Thyroid gland (tissue), 4 donors: ENCODE results near the gene FAIM2. TPM values are rescaled to one million over a fixed set of nuclear protein-coding genes. Genes with fewer than 3 reads are reported as not detected.
"Not testable (repeated sequence)": the region's sequence is repeated elsewhere in the genome, so short reads cannot be mapped to it uniquely, and the experiment has no call there.

Experiments used
- DNase-seq, 2 donors: peaks; one replicate each; pipeline ENCODE4 v3.0.0-alpha.2; 2019
- H3K27ac ChIP-seq, 3 donors: fragments of 200-600 bp; sonication (generic); 1 replicate in 2 of 3; 2 replicates in 1 of 3; pipeline ENCODE4 v1.5.1; 2016 to 2019; ENCODE audit warnings: mild to moderate bottlenecking in 1 of 3, moderate library complexity in 1 of 3
- H3K27me3 ChIP-seq: fragments of 200-600 bp; sonication (generic); one replicate; pipeline ENCODE4 v1.5.1; 2019
- H3K36me3 ChIP-seq, 2 donors: fragments of 200-600 bp; sonication (generic); one replicate each; pipeline ENCODE4 v1.5.1; 2016 to 2019
- H3K4me1 ChIP-seq, 2 donors: fragments of 200-600 bp; sonication (generic); one replicate each; pipeline ENCODE4 v1.5.1; 2017 to 2019
- H3K4me3 ChIP-seq, 3 donors: fragments of 200-600 bp; sonication (generic); replicated peaks in 1 of 3; 1 replicate in 2 of 3; 2 replicates in 1 of 3; pipeline ENCODE4 v1.5.1; 2016; ENCODE audit warnings: mild to moderate bottlenecking in 1 of 3
- H3K9me3 ChIP-seq: fragments of 200-600 bp; sonication (generic); one replicate; pipeline ENCODE4 v1.5.1; 2017
- CTCF ChIP-seq, 6 experiments: fragments of 200-600 bp in 3 of 6; fragments of 450-650 bp in 3 of 6; sonication (generic) in 3 of 6; IDR thresholded peaks; one replicate each; pipeline ENCODE4 v1.5.1; 2016 to 2019; ENCODE audit warnings: antibody characterized with exemption in 6 of 6, mild to moderate bottlenecking in 2 of 6, inconsistent platforms in 1 of 6, moderate library complexity in 1 of 6
- POLR2A ChIP-seq, 2 donors: fragments of 450-650 bp; IDR thresholded peaks; one replicate each; pipeline ENCODE4 v1.6.1; 2017; ENCODE audit warnings: antibody characterized with exemption in 2 of 2, mild to moderate bottlenecking in 2 of 2, moderate library complexity in 1 of 2
- WGBS, 2 donors: methylation state at CpG; one replicate each; pipeline ENCODE4 v1.1.5; 2017; 5-methylcytosine and 5-hydroxymethylcytosine counted together
- intact Hi-C: fragments of 100-400 bp; cut with DNase I; formaldehyde crosslinking; loops from one replicate; pipeline ENCODE4 v1.15.1; 2023
- total RNA-seq, 4 donors: library from RNA; depleted of rRNA; stranded (reverse); fragments of >200 nt; gene quantifications; one replicate each; pipeline ENCODE4 v1.2.3, GENCODE V29; 2016

Gene FAIM2
- total RNA-seq, 4 donors from 2014 or later: 0.13 to 3.0 (median 0.33) TPM; not detected in 1

- Histone ChIP-seq H3K9me3 (no peaks in the 10 kb centered on the region), H3K27ac (no peak overlapping the region), H3K36me3 (no peaks in the 10 kb centered on the region), H3K4me3 (no peak overlapping the region), H3K4me1 (peaks cover 0 to 6% of the 10 kb centered on the region in 2 donors), H3K27me3 (no peaks in the 10 kb centered on the region)
- no peak for DNase-seq
- intact Hi-C loops: no loop called here
- TF ChIP-seq POLR2A (IDR thresholded peaks at IDR 0.05): no peak
- no peak for TF ChIP-seq CTCF (IDR thresholded peaks at IDR 0.05)
- 90% methylated on average over 11 to 16 of the region's 16 CpGs for WGBS, 2 donors
These were observed 22.1 kb downstream of the FAIM2 start for GRCh38 chr12:49881415-49882247.

GRCh38 chr12:49880756-49881414 lies 22.8 kb downstream of the FAIM2 start:
- H3K4me1 ChIP-seq: peaks cover 0 to 6% of the 10 kb centered on the region in 2 donors
- no peak for TF ChIP-seq POLR2A (IDR thresholded peaks at IDR 0.05)
- no peak for TF ChIP-seq CTCF (IDR thresholded peaks at IDR 0.05)
- H3K27me3 ChIP-seq: no peaks in the 10 kb centered on the region
- H3K4me3 ChIP-seq: no peak overlapping the region
- 82% methylated on average over 5 of the region's 5 CpGs for WGBS, 2 donors
- no peak for DNase-seq
- intact Hi-C loops: no loop called here
- no peaks in the 10 kb centered on the region for H3K36me3 ChIP-seq
- H3K27ac ChIP-seq: no peak overlapping the region
- no peaks in the 10 kb centered on the region for H3K9me3 ChIP-seq

GRCh38 chr12:49879065-49879464 lies 24.6 kb downstream of the FAIM2 start:
- H3K36me3 ChIP-seq, H3K4me3 ChIP-seq, H3K9me3 ChIP-seq, H3K27me3 ChIP-seq, intact Hi-C loops, H3K4me1 ChIP-seq, H3K27ac ChIP-seq, DNase-seq: not testable (repeated sequence)
- WGBS, 2 donors: 77 to 85% methylated on average over 2 of the region's 2 CpGs

- no peaks in the 10 kb centered on the region for H3K36me3 ChIP-seq
- TF ChIP-seq POLR2A (IDR thresholded peaks at IDR 0.05) (no peak), CTCF (IDR thresholded peaks at IDR 0.05) (no peak)
- WGBS, 2 donors: 59 to 87% methylated on average over 2 of the region's 2 CpGs
- H3K27ac ChIP-seq: no peak overlapping the region
- H3K4me1 ChIP-seq: peaks cover 13 to 19% of the 10 kb centered on the region in 2 donors
- no peak overlapping the region for H3K4me3 ChIP-seq
- no peaks in the 10 kb centered on the region for H3K27me3 ChIP-seq
- H3K9me3 ChIP-seq: no peaks in the 10 kb centered on the region
- intact Hi-C loops: no loop called here
- no peak for DNase-seq
These were observed 25.7 kb downstream of the FAIM2 start for GRCh38 chr12:49878021-49878420.

- no peak for DNase-seq
- no peak overlapping the region for H3K27ac ChIP-seq
- no peaks in the 10 kb centered on the region for H3K27me3 ChIP-seq
- H3K4me3 ChIP-seq: no peak overlapping the region
- H3K4me1 ChIP-seq: peaks cover 19 to 26% of the 10 kb centered on the region in 2 donors
- no peaks in the 10 kb centered on the region for H3K36me3 ChIP-seq
- H3K9me3 ChIP-seq: no peaks in the 10 kb centered on the region
- 73 to 78% methylated on average over 5 of the region's 5 CpGs for WGBS, 2 donors
- no peak for TF ChIP-seq CTCF (IDR thresholded peaks at IDR 0.05)
- no peak for TF ChIP-seq POLR2A (IDR thresholded peaks at IDR 0.05)
- intact Hi-C loops: no loop called here
These were observed 26.6 kb downstream of the FAIM2 start for GRCh38 chr12:49877066-49877465.
